ELF-1 (cell line): Measurements from ENCODE around the gene AKT1S1.
A peak's percentile ranks its signal among the peaks of the same experiment; 100 is the strongest.

Experiments used
- DNase-seq: peaks from one replicate; pipeline ENCODE4 v3.0.0-alpha.2; 2016; ENCODE audit warnings: low read depth, low spot score

The AKT1S1 gene

GRCh38 chr19:49854378-49855263, 22.5 kb downstream of the AKT1S1 start:
- no peak for DNase-seq

- DNase-seq = no peak
Measured at GRCh38 chr19:49853852-49854377, 23.2 kb downstream of the AKT1S1 start.

GRCh38 chr19:49852631-49853126, 24.5 kb downstream of the AKT1S1 start:
- DNase-seq = peak; percentile 31

- DNase-seq = peak; percentile 39
Measured at GRCh38 chr19:49851456-49852259, 25.5 kb downstream of the AKT1S1 start.

- DNase-seq = peak; percentile 94
Measured at GRCh38 chr19:49850487-49851342, 26.4 kb downstream of the AKT1S1 start, which contains the start of gene PTOV1. Gene PTOV1 (plus strand): TSS chr19:49851159.

GRCh38 chr19:49850221-49850486, 27.0 kb downstream of the AKT1S1 start:
- DNase-seq = no peak

GRCh38 chr19:49849433-49850220, 27.5 kb downstream of the AKT1S1 start:
- DNase-seq = no peak

- no peak for DNase-seq
Measured at GRCh38 chr19:49848938-49849337, 28.2 kb downstream of the AKT1S1 start.

GRCh38 chr19:49847731-49848696, 29.1 kb downstream of the AKT1S1 start:
- DNase-seq = no peak

- no peak for DNase-seq
Measured at GRCh38 chr19:49846408-49846807, 30.7 kb downstream of the AKT1S1 start.

- no peak for DNase-seq
Measured at GRCh38 chr19:49845414-49845813, 31.7 kb downstream of the AKT1S1 start.

- DNase-seq = no peak
Measured at GRCh38 chr19:49844138-49845095, 32.7 kb downstream of the AKT1S1 start.

- no peak for DNase-seq
Measured at GRCh38 chr19:49843265-49843664, 33.9 kb downstream of the AKT1S1 start.

GRCh38 chr19:49840736-49841249, 36.4 kb downstream of the AKT1S1 start:
- no peak for DNase-seq

GRCh38 chr19:49840321-49840720, 36.8 kb downstream of the AKT1S1 start:
- DNase-seq = no peak

- no peak for DNase-seq
Measured at GRCh38 chr19:49839713-49840112, 37.4 kb downstream of the AKT1S1 start.

- DNase-seq = no peak
Measured at GRCh38 chr19:49838885-49839588, 38.1 kb downstream of the AKT1S1 start.
